Right lobe of liver (tissue), 4 donors: ENCODE data around the gene ZFYVE9.

Experiments
- POLR2A ChIP-seq: fragments of 450-650 bp; IDR thresholded peaks from one replicate; pipeline ENCODE4 v1.6.1; 2017; ENCODE audit warnings: antibody characterized with exemption, mild to moderate bottlenecking
- TF ChIP-seq, protein P1 (sequence below), 4 donors: fragments of 200-600 bp in 3 of 4; fragments of 450-650 bp in 1 of 4; IDR thresholded peaks; one replicate each; pipeline versions ENCODE4 v1.5.1 to v1.8.0; 2016 to 2022; ENCODE audit warnings: antibody characterized with exemption in 4 of 4, mild to moderate bottlenecking in 2 of 4
- donor health status: DM: no; HTN: no; CAD: no.
- donor health status: DM: no; HTN: no; CAD: no.
- donor health status: DM: no; HTN: yes; CAD: no.

DNA sequence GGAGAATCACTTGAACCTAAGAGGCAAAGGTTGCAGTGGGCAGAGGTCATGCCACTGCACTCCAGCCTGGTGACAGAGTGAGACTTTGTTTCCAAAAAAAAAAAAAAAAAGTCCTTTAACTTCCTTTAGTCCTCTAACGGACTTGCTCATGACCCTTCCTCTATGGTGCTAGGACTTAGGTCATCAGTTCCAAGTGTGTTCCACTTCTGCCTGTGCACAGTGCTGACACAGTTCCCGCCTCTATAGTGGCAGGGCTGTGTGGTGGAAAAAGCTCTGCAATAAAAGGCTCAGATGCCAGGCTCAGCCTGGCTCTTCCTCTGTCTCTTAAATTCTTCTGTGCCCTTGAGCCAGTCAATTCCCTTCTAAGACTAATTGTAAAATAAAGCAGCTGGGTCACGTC, 202.1 kb downstream of the ZFYVE9 start:
- TF ChIP-seq, protein P1, sequence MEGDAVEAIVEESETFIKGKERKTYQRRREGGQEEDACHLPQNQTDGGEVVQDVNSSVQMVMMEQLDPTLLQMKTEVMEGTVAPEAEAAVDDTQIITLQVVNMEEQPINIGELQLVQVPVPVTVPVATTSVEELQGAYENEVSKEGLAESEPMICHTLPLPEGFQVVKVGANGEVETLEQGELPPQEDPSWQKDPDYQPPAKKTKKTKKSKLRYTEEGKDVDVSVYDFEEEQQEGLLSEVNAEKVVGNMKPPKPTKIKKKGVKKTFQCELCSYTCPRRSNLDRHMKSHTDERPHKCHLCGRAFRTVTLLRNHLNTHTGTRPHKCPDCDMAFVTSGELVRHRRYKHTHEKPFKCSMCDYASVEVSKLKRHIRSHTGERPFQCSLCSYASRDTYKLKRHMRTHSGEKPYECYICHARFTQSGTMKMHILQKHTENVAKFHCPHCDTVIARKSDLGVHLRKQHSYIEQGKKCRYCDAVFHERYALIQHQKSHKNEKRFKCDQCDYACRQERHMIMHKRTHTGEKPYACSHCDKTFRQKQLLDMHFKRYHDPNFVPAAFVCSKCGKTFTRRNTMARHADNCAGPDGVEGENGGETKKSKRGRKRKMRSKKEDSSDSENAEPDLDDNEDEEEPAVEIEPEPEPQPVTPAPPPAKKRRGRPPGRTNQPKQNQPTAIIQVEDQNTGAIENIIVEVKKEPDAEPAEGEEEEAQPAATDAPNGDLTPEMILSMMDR (IDR thresholded peaks at IDR 0.05) = no peak
- TF ChIP-seq POLR2A = no peak
